ENCODE data around the gene DNAJB5.
"Not testable (repeated sequence)": the region's sequence is repeated elsewhere in the genome, so short reads cannot be mapped to it uniquely, and the experiment has no call there.

The DNAJB5 gene

GRCh38 chr9:34999576-34999975 lies 10.0 kb downstream of the DNAJB5 start:
- no peak for DNase-seq (ENCODE audit: low read depth)
- no peak for TF ChIP-seq CTCF (IDR thresholded peaks at IDR 0.05; ENCODE audit: insufficient read depth, low read depth, low read length, missing control alignments)
- H3K4me3 ChIP-seq (ENCODE audit: low read length): no peak overlapping the region

DNA sequence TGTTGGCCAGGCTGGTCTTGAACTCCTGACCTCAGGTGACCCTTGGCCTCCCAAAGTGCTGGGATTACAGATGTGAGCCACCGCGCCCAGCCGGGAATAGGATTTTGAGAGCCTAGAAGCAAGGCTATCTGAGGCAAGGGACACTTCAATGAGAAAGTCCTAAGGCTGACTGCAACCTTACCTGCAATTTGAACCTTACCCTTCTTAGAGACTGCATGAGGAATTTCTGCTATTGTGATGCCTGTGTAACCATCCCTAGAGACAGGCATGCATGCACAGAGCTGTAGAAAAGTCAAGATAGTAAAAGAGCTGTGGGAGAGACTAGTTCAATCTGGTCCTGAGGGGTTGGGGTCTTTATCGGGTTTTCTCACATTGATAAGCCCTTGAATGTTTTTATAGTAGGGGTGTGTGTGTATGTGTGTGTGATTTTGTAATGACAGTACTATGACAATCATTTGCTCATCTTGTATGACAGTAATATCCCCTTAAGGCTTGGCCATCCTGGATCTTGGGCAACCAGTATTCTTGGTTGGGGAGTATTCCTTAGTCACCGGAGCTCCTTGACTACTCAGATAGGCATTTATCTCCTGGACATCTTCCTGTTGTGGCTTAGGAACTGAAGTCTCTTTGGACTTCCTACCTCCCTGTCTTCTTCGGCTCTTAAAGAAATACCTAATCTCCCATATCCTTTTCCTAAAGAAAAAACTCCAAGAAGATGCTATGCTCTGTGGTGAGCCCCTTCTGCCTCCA lies 11.2 kb downstream of the DNAJB5 start:
- DNase-seq (ENCODE audit: low read depth): peak; percentile 94
- H3K4me3 ChIP-seq (ENCODE audit: low read length): no peak overlapping the region
- no peak for TF ChIP-seq CTCF (IDR thresholded peaks at IDR 0.05; ENCODE audit: insufficient read depth, low read depth, low read length, missing control alignments)

DNA sequence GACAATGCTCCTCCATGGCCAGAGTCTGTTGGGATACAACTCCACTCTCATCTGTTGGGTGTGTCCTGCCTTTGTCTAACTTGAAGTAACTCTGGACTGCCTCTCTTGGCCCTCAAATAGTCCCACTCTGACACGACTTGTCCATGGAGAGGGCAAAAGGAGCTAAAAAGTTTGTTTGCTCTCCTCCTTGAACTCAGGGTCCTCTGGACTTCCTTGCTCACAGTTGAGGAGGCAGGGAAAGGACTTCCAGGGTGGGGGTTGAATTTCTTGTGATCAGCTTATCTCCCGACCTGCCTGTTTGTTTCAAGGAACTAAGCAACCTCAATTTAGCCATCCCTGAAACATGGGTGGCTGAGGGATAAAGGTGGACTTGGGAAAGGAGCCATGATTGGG lies 11.7 kb downstream of the DNAJB5 start:
- no peak for DNase-seq (ENCODE audit: low read depth)
- TF ChIP-seq CTCF (IDR thresholded peaks at IDR 0.05; ENCODE audit: insufficient read depth, low read depth, low read length, missing control alignments): no peak
- no peak overlapping the region for H3K4me3 ChIP-seq (ENCODE audit: low read length)

GRCh38 chr9:35001803-35002502 lies 12.4 kb downstream of the DNAJB5 start:
- H3K4me3 ChIP-seq (ENCODE audit: low read length): no peak overlapping the region
- TF ChIP-seq CTCF (IDR thresholded peaks at IDR 0.05; ENCODE audit: insufficient read depth, low read depth, low read length, missing control alignments): no peak
- peak; percentile 80 for DNase-seq (ENCODE audit: low read depth)

- no peak for DNase-seq (ENCODE audit: low read depth)
- no peak for TF ChIP-seq CTCF (IDR thresholded peaks at IDR 0.05; ENCODE audit: insufficient read depth, low read depth, low read length, missing control alignments)
- no peak overlapping the region for H3K4me3 ChIP-seq (ENCODE audit: low read length)
Measured at GRCh38 chr9:35002623-35003022, 13.1 kb downstream of the DNAJB5 start.

DNA sequence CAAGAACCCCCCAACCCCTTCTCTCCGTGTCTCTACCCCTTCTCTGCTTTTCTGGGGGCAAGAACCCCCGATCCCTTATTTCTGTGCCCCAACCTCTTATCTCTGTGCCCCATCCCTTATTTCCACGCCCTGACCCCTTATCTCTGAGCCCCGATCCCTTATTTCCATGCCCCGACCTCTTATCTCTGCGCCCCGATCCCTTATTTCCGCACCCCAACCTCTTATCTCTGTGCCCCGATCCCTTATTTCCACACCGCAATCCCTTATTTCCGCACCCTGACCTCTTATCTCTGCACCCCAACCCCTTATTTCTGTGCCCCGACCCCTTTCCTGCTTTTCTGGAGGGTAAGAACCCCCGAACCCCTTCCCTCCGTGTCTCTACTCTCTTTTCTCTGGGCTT lies 14.8 kb downstream of the DNAJB5 start:
- DNase-seq (ENCODE audit: low read depth); H3K4me3 ChIP-seq (ENCODE audit: low read length): not testable (repeated sequence)

DNA sequence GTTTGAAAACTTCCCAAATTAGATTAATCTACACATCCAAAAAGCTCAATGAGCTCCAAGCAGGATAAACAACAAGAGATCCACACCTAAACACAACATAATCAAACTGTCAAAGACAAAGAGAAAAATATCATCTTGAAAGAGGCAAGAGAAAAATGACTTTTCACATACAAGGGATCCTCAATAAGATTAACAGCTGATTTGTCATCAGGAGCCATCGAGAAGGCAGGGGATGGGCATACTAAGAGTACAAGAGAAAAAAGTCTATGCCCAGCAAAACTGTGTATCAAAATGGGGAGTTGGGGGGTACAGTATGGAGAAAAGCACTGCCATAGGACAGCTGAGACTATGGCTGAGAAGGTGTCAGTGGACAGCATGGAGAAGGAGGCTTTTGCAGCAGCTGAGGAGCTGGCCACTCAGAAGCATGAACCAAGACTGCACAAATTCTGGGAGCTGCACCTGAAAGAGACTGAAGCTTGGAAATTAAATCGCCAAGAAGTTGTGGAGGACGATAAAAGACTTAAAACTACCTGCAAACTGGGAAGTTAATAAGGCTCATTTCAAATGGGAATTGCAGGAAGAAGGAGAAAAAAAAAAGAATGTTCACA lies 20.9 kb downstream of the DNAJB5 start:
- H3K4me3 ChIP-seq (ENCODE audit: low read length): no peak overlapping the region
- DNase-seq (ENCODE audit: low read depth): no peak
- TF ChIP-seq CTCF (IDR thresholded peaks at IDR 0.05; ENCODE audit: insufficient read depth, low read depth, low read length, missing control alignments): no peak
